GM23338 (cell line): ENCODE data around the gene PLCXD3. TPM values are rescaled to one million over a fixed set of nuclear protein-coding genes. Genes with fewer than 3 reads are reported as not detected.

Experiments
- ATAC-seq: fragments of 200-7000 bp; cut with Tn5 transposase; 3 replicates; pipeline ENCODE4 v1.9.1; 2020
- DNase-seq: peaks from one replicate; pipeline ENCODE4 v3.0.0-alpha.2; 2015; ENCODE audit warnings: low spot score
- H2AFZ ChIP-seq: fragments of 200-600 bp; sonication (generic); 2 replicates; pipeline ENCODE4 v1.8.0; 2016; ENCODE audit warnings: antibody characterized with exemption, mild to moderate bottlenecking, moderate library complexity
- H3F3A ChIP-seq: fragments of 200-600 bp; sonication (generic); replicated peaks from 2 replicates; pipeline ENCODE4 v1.8.0; 2017; ENCODE audit warnings: antibody characterized with exemption, mixed run types, low read depth
- H3K27ac ChIP-seq: fragments of 200-600 bp; sonication (generic); 2 replicates; pipeline ENCODE4 v1.6.1; 2016; ENCODE audit warnings: low read depth
- H3K27me3 ChIP-seq: fragments of 200-600 bp; sonication (generic); 2 replicates; pipeline ENCODE4 v1.8.0; 2016; ENCODE audit warnings: mild to moderate bottlenecking, mixed run types, moderate library complexity; ENCODE audit not compliant: insufficient read depth
- H3K36me3 ChIP-seq: fragments of 200-600 bp; sonication (generic); 2 replicates; pipeline ENCODE4 v1.8.0; 2016; ENCODE audit warnings: mild to moderate bottlenecking; ENCODE audit not compliant: insufficient read depth
- H3K4me1 ChIP-seq: fragments of 200-600 bp; sonication (generic); 2 replicates; pipeline ENCODE4 v1.8.0; 2016; ENCODE audit warnings: mild to moderate bottlenecking, moderate library complexity; ENCODE audit not compliant: insufficient read depth
- H3K4me2 ChIP-seq: fragments of 200-600 bp; sonication (generic); 2 replicates; pipeline ENCODE4 v1.7.1; 2017; ENCODE audit warnings: mixed run types
- H3K4me3 ChIP-seq: fragments of 200-600 bp; sonication (generic); 2 replicates; pipeline ENCODE4 v1.6.1; 2016; ENCODE audit warnings: mixed run types
- H3K79me2 ChIP-seq: fragments of 200-600 bp; sonication (generic); replicated peaks from 2 replicates; pipeline ENCODE4 v1.8.0; 2017; ENCODE audit warnings: mild to moderate bottlenecking; ENCODE audit not compliant: insufficient read depth
- H3K9me2 ChIP-seq: fragments of 200-600 bp; sonication (generic); 2 replicates; pipeline ENCODE4 v1.8.0; 2017; ENCODE audit not compliant: insufficient read depth
- H4K20me1 ChIP-seq: fragments of 200-600 bp; sonication (generic); replicated peaks from 2 replicates; pipeline ENCODE4 v1.8.0; 2017; ENCODE audit warnings: mild to moderate bottlenecking; ENCODE audit not compliant: insufficient read depth
- H3K27ac Mint-ChIP-seq: 2 replicates; pipeline ENCODE4 v1.8.0; 2020; ENCODE audit warnings: inconsistent platforms, mild to moderate bottlenecking, moderate library complexity, mixed read lengths
- H3K27me3 Mint-ChIP-seq: 3 replicates; pipeline ENCODE4 v1.8.0; 2022; ENCODE audit warnings: low read depth, mild to moderate bottlenecking, moderate library complexity, mixed read lengths, inconsistent platforms; ENCODE audit not compliant: insufficient read depth, poor library complexity
- H3K36me3 Mint-ChIP-seq: 3 replicates; pipeline ENCODE4 v1.8.0; 2021; ENCODE audit warnings: low read depth, mild to moderate bottlenecking, inconsistent platforms, moderate library complexity, mixed read lengths
- H3K4me1 Mint-ChIP-seq: 3 replicates; pipeline ENCODE4 v1.8.0; 2020; ENCODE audit warnings: mild to moderate bottlenecking, inconsistent platforms, mixed read lengths
- H3K4me3 Mint-ChIP-seq: 3 replicates; pipeline ENCODE4 v1.8.0; 2021; ENCODE audit warnings: moderate library complexity, mild to moderate bottlenecking, inconsistent platforms, mixed read lengths
- H3K9me3 Mint-ChIP-seq: 3 replicates; pipeline ENCODE4 v1.8.0; 2020; ENCODE audit warnings: moderate library complexity, mild to moderate bottlenecking, inconsistent platforms, mixed read lengths
- CREB1 ChIP-seq: fragments of 250-450 bp; sonication (Bioruptor Pico); IDR thresholded peaks from 2 replicates; pipeline ENCODE4 v1.5.0; 2020; ENCODE audit warnings: low read depth, mild to moderate bottlenecking, moderate library complexity
- EZH2 ChIP-seq: fragments of 200-600 bp; sonication (generic); IDR thresholded peaks from one replicate; pipeline ENCODE4 v1.8.0; 2017; ENCODE audit warnings: antibody characterized with exemption, mild to moderate bottlenecking, low read depth; ENCODE audit not compliant: unreplicated experiment
- EZH2phosphoT487 ChIP-seq: fragments of 200-600 bp; sonication (generic); IDR thresholded peaks from one replicate; pipeline ENCODE4 v1.8.1; 2018; ENCODE audit warnings: antibody characterized with exemption; ENCODE audit not compliant: unreplicated experiment
- JUNB ChIP-seq: IDR thresholded peaks from one replicate; pipeline ENCODE4 v1.6.1; 2016; ENCODE audit warnings: antibody characterized with exemption; ENCODE audit not compliant: unreplicated experiment
- NANOG ChIP-seq: IDR thresholded peaks from 2 replicates; pipeline ENCODE4 v1.6.1; 2016; ENCODE audit warnings: antibody characterized with exemption, borderline replicate concordance
- POLR2AphosphoS5 ChIP-seq: IDR thresholded peaks from 2 replicates; pipeline ENCODE4 v1.6.1; 2016; ENCODE audit warnings: antibody characterized with exemption, low read depth
- STAT1 ChIP-seq: IDR thresholded peaks from one replicate; pipeline ENCODE4 v1.6.1; 2016; ENCODE audit warnings: antibody characterized with exemption; ENCODE audit not compliant: unreplicated experiment
- ZNF114 ChIP-seq: fragments of 250-450 bp; sonication (Bioruptor Pico); IDR thresholded peaks from 2 replicates; pipeline ENCODE4 v1.5.0; 2020; ENCODE audit warnings: mild to moderate bottlenecking, moderate library complexity
- ZNF331 ChIP-seq: fragments of 250-450 bp; sonication (Bioruptor Pico); IDR thresholded peaks from 2 replicates; pipeline ENCODE4 v1.5.0; 2020; ENCODE audit warnings: low read depth, mild to moderate bottlenecking, moderate library complexity
- polyA plus RNA-seq: library from polyadenylated mRNA; unstranded; fragments of >200 nt; fragmentation: Nextera tagmentation; extraction: Ambion mirVana; gene quantifications from 2 replicates; pipeline ENCODE4 v1.2.1, GENCODE V29; 2016
- total RNA-seq: library from RNA; depleted of rRNA; stranded (reverse); fragments of >200 nt; shearing (Covaris generic); gene quantifications from 2 replicates; pipeline ENCODE4 v1.2.3, GENCODE V29; 2014
- TF ChIP-seq, protein P1 (sequence below): IDR thresholded peaks from one replicate; pipeline ENCODE4 v1.6.1; 2018; ENCODE audit warnings: antibody characterized with exemption; ENCODE audit not compliant: unreplicated experiment
- TF ChIP-seq, protein P2 (sequence below): IDR thresholded peaks from 2 replicates; pipeline ENCODE4 v1.6.1; 2016; ENCODE audit warnings: antibody characterized with exemption
- TF ChIP-seq, protein P3 (sequence below), 2 experiments: fragments of 200-600 bp in 1 of 2; sonication (generic) in 1 of 2; conservative IDR thresholded peaks; 2 replicates each; pipeline versions ENCODE4 v1.5.1 to v1.6.1; 2016 to 2017; ENCODE audit warnings: antibody characterized with exemption in 2 of 2, low read depth in 2 of 2, mild to moderate bottlenecking in 2 of 2, moderate library complexity in 1 of 2
- TF ChIP-seq, protein P4 (sequence below): fragments of 250-450 bp; sonication (Bioruptor Pico); IDR thresholded peaks from 2 replicates; pipeline ENCODE4 v1.5.0; 2020; ENCODE audit warnings: mild to moderate bottlenecking, moderate library complexity

PLCXD3 gene
- total and polyA plus RNA-seq, 2 experiments from 2014 or later = 0.03 TPM

- Mint-ChIP-seq H3K36me3 (no peaks in the 10 kb centered on the region), H3K27me3 (peaks cover 3% of the 10 kb centered on the region), H3K4me1 (no peaks in the 10 kb centered on the region), H3K4me3 (no peak overlapping the region), H3K27ac (no peak overlapping the region), H3K9me3 (peaks cover 5% of the 10 kb centered on the region; the same call in 1 of the 3 replicates)
- DNase-seq = no peak
- H3K27ac ChIP-seq = no peak overlapping the region
- H3F3A ChIP-seq = no peaks in the 10 kb centered on the region
- H3K9me2 ChIP-seq = peaks cover 4% of the 10 kb centered on the region; the same call in 1 of the 2 replicates
- no peak for ATAC-seq
- TF ChIP-seq EZH2phosphoT487 = no peak
- TF ChIP-seq, protein P1, sequence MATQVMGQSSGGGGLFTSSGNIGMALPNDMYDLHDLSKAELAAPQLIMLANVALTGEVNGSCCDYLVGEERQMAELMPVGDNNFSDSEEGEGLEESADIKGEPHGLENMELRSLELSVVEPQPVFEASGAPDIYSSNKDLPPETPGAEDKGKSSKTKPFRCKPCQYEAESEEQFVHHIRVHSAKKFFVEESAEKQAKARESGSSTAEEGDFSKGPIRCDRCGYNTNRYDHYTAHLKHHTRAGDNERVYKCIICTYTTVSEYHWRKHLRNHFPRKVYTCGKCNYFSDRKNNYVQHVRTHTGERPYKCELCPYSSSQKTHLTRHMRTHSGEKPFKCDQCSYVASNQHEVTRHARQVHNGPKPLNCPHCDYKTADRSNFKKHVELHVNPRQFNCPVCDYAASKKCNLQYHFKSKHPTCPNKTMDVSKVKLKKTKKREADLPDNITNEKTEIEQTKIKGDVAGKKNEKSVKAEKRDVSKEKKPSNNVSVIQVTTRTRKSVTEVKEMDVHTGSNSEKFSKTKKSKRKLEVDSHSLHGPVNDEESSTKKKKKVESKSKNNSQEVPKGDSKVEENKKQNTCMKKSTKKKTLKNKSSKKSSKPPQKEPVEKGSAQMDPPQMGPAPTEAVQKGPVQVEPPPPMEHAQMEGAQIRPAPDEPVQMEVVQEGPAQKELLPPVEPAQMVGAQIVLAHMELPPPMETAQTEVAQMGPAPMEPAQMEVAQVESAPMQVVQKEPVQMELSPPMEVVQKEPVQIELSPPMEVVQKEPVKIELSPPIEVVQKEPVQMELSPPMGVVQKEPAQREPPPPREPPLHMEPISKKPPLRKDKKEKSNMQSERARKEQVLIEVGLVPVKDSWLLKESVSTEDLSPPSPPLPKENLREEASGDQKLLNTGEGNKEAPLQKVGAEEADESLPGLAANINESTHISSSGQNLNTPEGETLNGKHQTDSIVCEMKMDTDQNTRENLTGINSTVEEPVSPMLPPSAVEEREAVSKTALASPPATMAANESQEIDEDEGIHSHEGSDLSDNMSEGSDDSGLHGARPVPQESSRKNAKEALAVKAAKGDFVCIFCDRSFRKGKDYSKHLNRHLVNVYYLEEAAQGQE = no peak
- TF ChIP-seq NANOG = no peak
- no peak for TF ChIP-seq POLR2AphosphoS5
- no peak for TF ChIP-seq ZNF331 (CRISPR knock-in tag)
- no peak for TF ChIP-seq CREB1
- no peak for TF ChIP-seq STAT1
- TF ChIP-seq, protein P2, sequence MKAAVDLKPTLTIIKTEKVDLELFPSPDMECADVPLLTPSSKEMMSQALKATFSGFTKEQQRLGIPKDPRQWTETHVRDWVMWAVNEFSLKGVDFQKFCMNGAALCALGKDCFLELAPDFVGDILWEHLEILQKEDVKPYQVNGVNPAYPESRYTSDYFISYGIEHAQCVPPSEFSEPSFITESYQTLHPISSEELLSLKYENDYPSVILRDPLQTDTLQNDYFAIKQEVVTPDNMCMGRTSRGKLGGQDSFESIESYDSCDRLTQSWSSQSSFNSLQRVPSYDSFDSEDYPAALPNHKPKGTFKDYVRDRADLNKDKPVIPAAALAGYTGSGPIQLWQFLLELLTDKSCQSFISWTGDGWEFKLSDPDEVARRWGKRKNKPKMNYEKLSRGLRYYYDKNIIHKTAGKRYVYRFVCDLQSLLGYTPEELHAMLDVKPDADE = no peak
- TF ChIP-seq, protein P3, sequence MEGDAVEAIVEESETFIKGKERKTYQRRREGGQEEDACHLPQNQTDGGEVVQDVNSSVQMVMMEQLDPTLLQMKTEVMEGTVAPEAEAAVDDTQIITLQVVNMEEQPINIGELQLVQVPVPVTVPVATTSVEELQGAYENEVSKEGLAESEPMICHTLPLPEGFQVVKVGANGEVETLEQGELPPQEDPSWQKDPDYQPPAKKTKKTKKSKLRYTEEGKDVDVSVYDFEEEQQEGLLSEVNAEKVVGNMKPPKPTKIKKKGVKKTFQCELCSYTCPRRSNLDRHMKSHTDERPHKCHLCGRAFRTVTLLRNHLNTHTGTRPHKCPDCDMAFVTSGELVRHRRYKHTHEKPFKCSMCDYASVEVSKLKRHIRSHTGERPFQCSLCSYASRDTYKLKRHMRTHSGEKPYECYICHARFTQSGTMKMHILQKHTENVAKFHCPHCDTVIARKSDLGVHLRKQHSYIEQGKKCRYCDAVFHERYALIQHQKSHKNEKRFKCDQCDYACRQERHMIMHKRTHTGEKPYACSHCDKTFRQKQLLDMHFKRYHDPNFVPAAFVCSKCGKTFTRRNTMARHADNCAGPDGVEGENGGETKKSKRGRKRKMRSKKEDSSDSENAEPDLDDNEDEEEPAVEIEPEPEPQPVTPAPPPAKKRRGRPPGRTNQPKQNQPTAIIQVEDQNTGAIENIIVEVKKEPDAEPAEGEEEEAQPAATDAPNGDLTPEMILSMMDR (conservative IDR thresholded peaks at IDR 0.05; ENCODE audit: low read depth in 2 of 2) = no peak
- no peak for TF ChIP-seq EZH2
- no peak for TF ChIP-seq ZNF114 (CRISPR knock-in tag)
- TF ChIP-seq JUNB = no peak
- TF ChIP-seq, protein P4, sequence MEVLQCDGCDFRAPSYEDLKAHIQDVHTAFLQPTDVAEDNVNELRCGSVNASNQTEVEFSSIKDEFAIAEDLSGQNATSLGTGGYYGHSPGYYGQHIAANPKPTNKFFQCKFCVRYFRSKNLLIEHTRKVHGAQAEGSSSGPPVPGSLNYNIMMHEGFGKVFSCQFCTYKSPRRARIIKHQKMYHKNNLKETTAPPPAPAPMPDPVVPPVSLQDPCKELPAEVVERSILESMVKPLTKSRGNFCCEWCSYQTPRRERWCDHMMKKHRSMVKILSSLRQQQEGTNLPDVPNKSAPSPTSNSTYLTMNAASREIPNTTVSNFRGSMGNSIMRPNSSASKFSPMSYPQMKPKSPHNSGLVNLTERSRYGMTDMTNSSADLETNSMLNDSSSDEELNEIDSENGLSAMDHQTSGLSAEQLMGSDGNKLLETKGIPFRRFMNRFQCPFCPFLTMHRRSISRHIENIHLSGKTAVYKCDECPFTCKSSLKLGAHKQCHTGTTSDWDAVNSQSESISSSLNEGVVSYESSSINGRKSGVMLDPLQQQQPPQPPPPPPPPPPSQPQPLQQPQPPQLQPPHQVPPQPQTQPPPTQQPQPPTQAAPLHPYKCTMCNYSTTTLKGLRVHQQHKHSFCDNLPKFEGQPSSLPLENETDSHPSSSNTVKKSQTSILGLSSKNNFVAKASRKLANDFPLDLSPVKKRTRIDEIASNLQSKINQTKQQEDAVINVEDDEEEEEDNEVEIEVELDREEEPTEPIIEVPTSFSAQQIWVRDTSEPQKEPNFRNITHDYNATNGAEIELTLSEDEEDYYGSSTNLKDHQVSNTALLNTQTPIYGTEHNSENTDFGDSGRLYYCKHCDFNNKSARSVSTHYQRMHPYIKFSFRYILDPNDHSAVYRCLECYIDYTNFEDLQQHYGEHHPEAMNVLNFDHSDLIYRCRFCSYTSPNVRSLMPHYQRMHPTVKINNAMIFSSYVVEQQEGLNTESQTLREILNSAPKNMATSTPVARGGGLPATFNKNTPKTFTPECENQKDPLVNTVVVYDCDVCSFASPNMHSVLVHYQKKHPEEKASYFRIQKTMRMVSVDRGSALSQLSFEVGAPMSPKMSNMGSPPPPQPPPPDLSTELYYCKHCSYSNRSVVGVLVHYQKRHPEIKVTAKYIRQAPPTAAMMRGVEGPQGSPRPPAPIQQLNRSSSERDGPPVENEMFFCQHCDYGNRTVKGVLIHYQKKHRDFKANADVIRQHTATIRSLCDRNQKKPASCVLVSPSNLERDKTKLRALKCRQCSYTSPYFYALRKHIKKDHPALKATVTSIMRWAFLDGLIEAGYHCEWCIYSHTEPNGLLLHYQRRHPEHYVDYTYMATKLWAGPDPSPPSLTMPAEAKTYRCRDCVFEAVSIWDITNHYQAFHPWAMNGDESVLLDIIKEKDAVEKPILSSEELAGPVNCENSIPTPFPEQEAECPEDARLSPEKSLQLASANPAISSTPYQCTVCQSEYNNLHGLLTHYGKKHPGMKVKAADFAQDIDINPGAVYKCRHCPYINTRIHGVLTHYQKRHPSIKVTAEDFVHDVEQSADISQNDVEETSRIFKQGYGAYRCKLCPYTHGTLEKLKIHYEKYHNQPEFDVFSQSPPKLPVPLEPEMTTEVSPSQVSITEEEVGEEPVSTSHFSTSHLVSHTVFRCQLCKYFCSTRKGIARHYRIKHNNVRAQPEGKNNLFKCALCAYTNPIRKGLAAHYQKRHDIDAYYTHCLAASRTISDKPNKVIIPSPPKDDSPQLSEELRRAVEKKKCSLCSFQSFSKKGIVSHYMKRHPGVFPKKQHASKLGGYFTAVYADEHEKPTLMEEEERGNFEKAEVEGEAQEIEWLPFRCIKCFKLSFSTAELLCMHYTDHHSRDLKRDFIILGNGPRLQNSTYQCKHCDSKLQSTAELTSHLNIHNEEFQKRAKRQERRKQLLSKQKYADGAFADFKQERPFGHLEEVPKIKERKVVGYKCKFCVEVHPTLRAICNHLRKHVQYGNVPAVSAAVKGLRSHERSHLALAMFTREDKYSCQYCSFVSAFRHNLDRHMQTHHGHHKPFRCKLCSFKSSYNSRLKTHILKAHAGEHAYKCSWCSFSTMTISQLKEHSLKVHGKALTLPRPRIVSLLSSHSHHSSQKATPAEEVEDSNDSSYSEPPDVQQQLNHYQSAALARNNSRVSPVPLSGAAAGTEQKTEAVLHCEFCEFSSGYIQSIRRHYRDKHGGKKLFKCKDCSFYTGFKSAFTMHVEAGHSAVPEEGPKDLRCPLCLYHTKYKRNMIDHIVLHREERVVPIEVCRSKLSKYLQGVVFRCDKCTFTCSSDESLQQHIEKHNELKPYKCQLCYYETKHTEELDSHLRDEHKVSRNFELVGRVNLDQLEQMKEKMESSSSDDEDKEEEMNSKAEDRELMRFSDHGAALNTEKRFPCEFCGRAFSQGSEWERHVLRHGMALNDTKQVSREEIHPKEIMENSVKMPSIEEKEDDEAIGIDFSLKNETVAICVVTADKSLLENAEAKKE = no peak
- H3K79me2 ChIP-seq = no peaks in the 10 kb centered on the region
- no peak overlapping the region for H2AFZ ChIP-seq
- no peaks in the 10 kb centered on the region for H3K36me3 ChIP-seq
- H3K27me3 ChIP-seq = no peaks in the 10 kb centered on the region
- H4K20me1 ChIP-seq = no peaks in the 10 kb centered on the region
- H3K4me2 ChIP-seq = no peak overlapping the region
- H3K4me3 ChIP-seq = no peak overlapping the region
- no peaks in the 10 kb centered on the region for H3K4me1 ChIP-seq
Measured at GRCh38 chr5:41558295-41558694, 47.9 kb upstream of the PLCXD3 start.
